Cortex of kidney (tissue), 1 donor: Measurements from ENCODE around the gene THAP4.
"Not testable (repeated sequence)": the region's sequence is repeated elsewhere in the genome, so short reads cannot be mapped to it uniquely, and the experiment has no call there.

Source experiments
- DNase-seq: peaks from one replicate; lab custom pipeline; 2025; lab: John Stamatoyannopoulos, UW

The THAP4 gene

DNA sequence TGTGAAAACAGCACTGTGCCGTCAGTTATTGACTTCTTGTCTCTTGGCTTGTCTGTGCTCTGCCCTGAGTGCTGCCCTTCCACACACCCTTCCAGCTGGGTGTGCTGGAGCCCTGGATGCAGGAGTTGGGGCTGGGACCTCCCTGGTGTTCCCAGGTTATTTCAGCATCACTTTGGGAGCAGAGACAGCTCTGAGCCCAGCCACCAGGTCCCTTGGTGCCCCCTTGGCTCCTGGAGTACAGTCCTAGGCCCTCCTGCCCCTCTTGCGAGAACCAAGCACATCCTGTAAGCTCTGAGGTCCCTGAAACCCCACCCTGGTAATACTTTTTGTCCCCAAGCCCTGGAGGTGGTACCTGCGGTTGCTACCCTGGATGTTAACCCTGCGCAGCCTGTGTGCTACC, 54.2 kb downstream of the THAP4 start:
- DNase-seq = no peak

DNA sequence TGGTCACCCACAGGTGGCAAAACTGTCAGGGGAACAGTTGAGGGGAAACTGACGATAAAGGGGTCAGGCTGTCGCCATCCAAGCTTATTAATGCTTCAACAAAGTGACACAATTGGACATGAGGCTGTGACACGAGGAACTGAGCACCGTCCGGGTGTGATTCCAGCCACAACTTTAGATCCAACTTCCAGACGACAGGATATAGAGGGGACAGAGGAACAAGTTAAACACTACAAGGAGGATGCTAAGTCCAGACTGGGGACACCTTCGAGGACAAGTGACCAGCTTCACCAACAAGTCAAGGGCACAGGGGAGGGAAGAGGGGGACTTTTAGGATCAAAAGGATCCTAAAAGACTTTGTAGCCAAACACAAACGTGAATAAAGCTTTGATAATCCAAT, 54.6 kb downstream of the THAP4 start:
- no peak for DNase-seq

DNA sequence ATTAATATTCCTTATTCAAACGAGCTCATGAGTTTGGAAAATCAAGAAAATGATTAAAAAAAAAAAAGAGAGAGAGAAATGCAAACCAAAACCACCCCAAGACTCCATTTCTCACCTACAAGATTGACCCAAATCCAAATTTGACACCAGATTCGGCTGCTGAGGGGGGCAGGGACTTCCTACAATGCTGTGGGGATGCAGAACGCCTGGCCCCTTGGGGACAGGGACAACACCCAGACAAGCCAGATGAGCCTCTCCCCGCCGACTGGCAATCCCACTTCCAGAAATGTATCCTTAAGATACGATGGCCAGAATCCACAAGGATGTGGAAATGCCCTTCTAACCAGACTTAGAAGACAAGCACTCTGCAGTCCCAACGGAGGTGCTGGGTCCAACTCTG, 57.7 kb downstream of the THAP4 start:
- DNase-seq = no peak

DNA sequence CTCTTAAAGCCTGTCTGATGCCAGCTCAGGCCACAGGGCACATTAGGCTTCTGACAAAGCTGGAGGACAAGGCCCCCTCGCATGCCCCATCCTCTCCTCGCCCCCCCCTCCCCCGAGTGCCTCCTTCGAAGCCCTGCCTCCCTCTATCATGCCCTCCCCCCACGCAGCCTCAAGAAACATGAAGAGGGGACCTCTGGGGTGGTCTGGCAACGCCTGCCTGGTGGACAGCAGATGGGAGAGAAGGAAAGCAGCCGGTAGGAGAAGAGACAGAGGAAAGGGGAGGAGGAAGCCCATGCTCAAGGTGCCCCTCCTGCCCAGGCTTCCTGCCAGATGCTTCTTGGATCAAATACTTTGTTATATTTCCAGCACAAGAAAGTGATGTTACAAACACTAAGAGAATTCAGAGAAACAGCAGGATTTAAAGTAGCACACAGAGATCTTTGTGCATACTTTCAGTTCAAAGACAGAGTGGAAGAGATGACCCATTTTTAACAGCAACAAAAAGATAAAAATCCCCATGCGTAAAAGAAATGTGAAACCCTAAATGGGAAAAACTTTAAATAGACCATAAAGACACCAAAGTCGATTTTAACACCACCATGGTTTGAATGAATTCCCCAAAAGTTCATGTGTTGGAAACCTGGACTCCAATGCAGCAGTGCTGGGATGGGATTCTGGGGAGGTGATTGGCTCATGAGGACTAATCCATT, 59.4 kb downstream of the THAP4 start:
- no peak for DNase-seq

DNA sequence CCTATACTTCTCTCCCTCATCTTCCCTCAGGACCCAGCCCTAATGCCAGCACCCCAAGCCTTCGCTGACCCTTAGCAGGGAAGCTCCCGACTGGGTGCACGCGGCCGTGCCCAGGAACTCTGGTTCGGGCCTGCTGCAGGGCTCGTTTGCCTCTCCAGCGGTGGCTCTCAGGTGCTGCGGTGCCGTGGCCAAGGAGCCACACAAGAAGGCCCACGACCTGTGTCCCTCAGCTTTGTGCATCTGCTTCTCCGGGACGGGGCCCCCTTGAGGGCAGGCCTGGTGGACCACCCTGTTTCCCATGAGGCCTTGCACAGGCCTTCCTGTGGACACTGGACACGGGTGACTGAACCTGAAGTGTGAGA, 60.7 kb downstream of the THAP4 start:
- no peak for DNase-seq

DNA sequence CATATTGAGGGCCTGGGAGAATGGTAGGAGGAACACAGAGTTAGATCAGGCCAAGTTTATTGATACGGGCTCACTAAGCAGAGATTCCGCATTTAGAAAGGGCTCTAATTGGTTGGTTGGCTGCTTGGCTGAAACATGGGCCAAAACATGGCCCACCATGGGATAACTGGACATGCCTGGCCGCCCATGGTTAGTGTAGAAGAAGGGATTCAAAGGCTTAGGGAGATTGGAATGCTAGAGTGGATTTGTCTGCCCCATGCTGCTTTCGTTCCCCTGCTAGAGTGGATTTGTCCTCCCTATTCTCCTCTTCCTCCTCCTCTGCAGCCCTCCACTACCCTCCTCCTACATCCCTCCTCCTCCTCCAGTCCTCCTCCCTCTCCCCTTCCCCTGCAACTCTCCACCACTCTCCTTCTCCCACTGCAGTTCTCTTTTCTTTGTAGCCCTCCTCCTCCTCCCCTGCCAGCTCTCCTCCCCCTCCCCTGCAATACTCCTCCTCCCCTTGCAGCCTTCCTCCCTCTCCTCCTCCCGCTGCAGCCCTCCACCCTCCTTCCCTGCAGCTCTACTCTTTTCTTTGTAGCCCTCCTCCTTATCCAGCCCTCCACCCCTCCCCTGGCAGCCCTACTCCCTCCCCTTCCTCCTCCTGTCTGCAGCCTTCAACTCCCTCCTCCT, 61.2 kb downstream of the THAP4 start:
- no peak for DNase-seq

DNA sequence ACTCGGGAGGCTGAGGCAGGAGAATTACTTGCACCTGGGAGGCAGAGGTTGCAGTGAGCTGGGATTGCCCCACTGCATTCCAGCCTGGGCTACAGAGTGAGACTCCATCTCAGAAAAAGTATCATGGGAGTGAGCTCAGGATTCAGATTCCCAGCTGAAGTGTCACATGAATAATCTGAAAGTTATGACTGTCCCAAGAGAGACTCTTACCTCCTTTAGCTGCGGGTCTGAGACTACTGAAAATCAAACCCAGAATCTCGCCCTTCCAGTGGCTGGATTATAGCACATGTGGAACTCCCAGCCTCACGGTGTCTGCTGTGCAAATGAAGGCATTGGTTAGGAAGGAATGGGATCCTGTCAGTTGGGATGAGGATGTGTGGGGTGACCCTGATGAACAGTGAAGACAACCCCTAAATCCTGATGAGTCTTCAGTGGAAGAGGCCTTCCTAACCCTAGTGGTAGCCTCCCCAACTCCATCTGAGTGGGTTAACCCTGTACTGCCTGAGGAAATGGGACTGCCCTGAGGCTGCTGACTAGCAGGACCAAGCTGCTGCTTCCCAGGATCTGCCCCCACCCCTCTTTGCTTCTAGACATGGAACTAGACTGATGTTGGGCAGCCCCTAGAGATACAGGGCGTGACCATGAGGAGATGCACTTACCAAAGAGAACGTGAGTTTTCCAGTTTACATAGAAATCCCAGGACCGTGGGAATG, 61.9 kb downstream of the THAP4 start:
- no peak for DNase-seq

DNA sequence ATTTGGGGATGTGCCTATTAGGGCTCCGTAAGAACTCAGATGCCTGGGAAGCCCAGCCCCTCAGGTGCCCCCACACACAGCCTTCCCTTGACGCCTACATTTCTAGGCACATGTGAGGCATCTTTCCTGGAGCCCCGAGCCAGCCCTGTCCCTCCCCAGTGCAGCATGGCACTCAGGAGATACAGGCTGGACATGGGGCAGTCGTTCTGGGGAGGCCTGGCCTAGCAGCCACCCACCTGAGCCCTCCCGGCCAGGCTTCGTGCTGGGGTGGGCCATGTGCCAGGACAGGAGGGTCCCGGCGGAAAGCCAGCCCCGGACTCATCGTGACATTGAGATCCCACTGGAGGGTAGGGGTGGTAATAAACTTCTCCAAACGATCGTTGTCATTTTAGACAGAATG, 63.2 kb downstream of the THAP4 start:
- DNase-seq = no peak

DNA sequence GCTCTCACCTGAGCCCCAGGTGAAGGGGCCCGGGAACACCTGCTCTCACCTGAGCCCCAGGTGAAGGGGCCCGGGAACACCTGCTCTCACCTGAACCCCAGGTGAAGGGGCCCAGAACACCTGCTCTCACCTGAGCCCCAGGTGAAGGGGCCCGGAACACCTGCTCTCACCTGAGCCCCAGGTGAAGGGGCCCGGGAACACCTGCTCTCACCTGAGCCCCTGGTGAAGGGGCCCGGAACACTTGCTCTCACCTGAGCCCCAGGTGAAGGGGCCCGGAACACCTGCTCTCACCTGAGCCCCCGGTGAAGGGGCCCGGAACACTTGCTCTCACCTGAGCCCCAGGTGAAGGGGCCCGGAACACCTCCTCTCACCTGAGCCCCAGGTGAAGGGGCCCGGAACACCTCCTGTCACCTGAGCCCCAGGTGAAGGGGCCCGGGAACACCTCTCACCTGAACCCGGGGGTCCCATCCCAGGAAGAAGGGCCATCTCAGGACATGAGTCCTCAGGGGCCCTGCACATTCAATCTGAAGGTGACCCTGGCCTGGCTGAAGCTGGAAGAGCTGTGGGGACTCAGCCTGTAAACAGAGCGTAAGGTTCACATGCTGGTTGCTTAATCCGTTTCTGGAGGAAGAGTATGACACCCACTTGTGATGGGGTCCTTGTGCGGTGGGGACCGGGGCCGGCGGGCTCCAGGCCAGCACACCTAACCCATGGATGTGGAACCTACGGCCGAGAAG, 63.9 kb downstream of the THAP4 start:
- DNase-seq = not testable (repeated sequence)

DNA sequence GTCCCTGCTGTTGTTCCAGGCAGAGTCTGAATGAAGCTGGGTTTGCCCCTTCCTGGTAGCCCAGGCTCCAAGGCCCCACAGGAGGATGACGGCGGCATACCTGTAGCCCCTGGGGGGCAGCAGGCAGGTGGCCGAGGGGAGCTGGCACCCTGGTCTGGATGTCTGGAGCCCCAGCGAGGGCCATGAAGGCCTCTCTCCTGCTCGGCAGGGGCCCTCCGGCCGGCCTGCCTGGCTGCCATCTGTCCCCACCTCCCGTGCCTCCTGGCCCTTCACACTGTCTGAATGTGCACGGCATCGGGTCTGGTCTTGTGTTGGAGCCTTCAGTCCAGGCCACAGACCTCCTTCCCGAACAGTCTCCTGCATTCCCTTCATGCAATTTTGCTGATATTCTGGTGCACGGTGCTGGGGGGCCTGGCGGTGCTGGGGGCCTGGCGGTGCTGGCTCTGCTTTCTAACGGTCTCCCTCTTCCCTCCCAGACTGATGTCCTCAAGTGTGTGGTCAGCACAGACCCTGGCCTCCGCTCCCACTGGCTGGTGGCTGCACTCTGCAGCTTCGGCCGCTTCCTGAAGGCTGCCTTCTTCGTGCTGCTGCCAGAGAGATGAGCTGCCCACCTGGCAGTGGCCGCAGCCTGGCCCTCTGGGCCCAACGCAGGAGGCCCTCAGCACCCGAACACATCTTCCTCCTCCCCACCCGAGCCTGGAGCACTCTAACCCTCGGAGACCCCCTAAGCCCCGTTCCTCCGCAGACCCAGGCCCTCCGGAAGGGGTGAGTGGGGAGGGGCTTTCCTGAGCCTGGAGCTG, 64.9 kb downstream of the THAP4 start:
- no peak for DNase-seq

DNA sequence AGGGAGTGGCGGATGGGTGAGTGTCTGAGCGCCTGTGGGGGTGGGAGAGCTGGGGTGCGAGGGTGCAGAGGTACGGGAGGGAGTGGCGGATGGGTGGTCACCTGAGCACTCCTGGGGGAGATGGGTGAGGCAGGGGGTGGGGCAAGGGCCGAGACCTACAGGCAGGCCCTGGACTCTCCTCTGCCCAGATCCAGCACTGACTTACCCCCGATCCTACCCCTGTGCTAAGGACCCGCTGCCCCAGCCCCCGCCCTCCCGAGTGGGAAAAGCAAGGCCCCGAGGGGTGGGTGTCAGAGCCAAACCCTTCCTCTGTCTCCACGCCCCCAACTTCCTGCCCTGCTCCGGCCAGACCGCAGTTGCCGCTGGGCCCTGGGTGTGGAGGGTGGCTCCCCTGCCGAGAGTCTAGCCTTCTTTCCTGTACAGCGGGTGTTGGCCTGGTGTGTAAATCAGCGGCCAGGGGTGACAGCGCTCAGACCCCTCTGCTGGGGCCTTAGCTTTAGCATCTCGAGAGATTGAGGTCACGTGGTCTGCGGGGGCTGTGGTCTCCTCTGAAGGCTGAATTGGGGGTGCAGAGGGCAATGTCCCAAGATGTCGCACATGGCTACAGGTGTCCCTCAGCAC, 65.9 kb downstream of the THAP4 start:
- DNase-seq = no peak

DNA sequence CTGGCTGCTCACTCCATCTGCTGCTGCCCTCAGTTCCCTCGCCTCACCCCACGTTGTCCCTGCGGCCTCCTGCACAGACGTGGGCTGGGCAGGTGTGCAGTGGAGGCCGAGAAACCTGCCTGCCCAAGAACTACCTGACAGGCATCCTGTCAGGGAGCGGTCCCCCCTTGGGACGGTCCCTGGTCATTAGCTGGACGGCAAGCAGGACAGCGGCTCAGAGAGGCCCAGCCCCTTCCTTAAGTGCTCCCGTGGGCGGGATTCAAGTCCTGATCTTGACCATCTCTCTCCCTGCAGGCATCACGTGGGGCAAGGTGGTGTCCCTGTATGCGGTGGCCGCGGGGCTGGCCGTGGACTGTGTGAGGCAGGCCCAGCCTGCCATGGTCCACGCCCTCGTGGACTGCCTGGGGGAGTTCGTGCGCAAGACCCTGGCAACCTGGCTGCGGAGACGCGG, 67.1 kb downstream of the THAP4 start:
- DNase-seq = no peak

DNA sequence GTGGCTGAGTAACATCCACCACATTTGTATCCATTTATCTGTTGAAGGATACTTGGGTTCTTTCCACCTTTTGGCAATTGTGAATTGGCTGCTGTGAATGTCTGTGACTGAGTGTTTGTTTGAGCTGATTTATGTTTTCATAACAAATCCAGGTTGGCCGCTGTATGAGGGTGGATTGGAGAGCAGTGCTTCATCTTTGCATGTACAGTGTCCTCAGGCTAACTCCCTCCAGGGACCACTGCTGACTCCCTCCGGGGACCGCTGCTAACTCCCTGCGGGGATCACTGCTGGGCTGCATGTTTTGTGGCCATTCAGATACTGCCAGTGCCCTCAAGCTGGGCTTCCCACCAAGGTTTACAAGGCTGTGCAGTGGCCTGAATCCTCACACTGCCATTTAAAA, 68.2 kb downstream of the THAP4 start:
- no peak for DNase-seq

DNA sequence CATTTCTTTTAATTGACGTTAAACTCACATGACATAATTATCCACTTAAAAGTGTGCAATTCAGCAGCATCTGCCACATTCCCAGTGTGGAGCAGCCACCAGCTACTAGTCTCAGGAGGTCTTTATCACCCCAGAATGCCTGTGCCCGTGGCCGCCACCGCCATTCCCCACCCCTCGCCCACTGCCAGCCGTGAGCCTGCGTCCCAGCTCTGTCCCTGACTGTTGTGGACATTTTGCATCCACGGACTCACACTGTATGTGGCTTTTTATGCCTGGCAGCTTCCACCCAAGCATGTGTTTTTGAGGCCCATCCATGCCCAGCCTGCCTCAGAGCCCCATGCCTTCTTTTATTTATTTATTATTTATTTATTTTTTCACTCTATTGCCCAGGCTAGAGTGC, 69.2 kb downstream of the THAP4 start:
- DNase-seq = no peak

DNA sequence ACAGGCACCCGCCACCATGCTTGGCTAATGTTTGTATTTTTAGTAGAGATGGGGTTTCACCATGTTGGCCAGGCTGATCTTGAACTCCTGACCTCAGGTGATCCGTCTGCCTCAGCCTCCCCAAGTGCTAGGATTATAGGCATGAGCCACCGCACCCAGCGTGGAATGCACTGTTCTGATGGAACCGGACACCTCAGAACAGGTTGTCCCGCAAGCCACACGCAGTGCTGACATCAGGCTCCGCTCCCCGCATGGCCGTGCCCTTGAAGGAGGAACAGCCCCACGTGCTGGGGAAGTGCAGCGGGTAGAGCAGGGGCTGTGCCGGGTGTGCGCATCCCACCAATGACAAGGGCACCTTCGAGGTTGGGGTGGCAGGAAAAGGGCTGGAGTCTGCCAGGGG, 69.7 kb downstream of the THAP4 start:
- not testable (repeated sequence) for DNase-seq

DNA sequence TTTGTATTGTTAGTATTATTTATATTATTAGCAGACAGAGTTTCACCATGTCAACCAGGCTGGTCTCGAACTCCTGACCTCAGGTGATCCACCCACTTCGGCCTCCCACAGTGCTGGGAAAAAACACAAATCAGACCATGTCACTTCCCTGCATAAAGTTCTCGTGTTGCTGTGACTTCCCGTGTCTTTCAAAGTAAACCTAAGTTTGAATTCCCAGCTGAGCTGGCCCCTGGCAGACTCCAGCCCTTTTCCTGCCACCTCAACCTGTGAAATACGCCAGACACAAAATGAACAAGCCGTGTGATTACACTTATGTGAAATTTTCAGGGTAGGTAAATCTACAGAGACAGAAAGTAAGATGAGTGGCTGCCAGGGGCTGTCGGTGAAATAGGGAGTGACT, 70.5 kb downstream of the THAP4 start:
- no peak for DNase-seq

DNA sequence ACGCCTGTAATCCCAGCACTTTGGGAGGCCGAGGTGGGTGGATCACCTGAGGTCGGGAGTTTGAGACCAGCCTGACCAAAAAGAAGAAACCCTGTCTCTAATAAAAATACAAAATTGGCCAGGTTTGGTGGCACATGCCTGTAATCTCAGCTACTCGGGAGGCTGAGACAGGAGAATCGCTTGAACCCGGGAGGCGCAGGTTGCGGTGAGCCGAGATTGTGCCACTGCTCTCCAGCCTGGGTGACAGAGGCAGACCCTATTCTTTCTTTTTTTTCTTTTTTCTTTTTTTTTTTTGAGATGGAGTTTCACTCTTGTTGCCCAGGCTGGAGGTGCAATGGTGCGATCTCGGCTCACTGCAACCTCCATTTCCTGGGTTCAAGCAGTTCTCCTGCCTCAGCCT, 70.9 kb downstream of the THAP4 start:
- not testable (repeated sequence) for DNase-seq

DNA sequence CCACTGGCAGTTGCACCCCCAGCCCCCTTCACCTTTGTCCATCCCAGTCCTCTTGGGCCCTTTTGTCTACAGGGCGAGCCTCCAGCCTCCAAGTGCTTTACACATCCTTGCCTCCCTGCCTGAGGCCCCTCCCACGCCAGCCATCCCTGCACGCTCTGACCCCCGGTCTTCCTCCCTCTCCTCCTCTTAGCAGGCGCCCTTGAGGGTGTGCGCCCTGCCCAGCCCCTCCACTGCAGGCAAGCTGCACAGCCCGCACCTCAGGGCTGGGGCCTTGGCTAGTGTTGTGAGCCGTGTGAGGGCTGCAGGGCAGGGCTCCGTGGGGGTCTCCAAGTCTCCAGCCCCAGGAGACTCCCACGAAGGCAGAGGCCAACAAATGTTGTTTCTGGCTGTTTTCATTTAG, 71.5 kb downstream of the THAP4 start:
- no peak for DNase-seq

DNA sequence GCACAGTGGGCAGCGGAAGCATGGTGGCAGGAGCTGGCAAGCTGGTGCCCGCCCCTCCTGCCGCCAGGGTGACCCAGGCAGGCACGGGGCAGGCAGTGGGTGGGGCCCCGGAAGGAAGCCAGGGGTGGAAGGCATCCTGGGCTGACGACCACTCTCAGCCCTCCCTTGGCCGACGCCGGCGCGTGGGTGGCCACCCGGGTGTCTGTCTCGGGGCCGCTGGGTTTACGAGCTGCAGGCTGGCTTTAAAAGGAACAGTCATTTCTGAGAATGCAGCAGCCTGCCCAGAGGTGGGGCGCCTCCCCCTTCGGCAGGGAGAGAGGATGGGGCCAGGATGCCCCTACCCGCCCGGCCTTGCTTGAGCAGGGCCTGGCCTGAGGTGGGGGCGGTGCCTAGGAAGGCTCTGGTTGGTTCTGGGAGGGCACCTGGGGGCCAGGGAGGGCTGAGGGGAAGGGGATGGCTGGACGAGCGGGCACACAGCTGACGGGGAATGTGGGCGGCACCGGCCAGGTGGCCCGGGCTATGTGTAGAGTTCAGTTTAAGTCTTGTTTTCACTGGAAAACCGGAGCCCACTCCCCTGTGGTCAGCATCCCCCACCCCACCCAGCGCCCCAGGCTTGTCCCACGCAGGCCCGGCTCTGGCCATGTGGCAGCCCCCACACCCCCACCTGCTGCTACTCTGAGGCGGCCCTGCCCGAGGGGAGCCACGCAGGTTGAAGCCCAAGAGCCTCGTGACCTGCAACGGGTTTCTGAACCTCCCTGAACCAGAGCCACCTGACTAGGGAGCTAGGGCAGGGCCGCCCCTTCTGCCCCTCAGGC, 72.2 kb downstream of the THAP4 start:
- no peak for DNase-seq

DNA sequence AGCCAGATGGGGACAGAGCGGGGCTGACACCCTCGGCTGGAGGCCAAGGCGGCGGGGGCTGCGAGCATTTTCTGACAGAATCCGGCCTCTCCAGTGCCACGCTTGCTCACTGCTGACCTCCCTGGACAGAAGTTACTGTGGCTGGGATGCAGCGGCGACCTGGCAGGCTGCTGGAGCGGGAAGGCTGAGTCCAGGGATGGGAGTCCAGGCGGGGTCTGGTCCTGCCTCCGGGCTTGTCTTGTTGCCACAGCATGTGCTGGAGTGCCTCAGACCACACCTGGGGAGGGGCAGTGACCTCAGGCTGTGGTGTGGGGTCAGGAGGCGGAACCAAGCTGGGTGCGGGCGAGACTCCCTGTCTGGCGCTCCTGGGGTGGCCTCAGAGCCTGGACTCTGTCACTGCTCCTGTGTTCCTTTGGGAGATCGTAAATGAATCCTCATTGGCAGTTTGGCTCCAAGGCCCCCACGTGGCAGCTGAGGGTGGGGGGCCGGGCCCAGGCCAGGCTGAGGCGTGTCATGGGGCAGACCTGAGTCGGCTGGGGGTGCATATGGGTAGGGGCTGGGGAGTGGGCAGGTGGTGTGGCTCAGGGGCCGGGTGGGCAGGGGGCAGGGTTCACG, 72.9 kb downstream of the THAP4 start:
- DNase-seq = no peak
